DMS79 treated with DMSO at 0.1 percent for 48 hours (cell line): ENCODE measurements around the gene MAP2.

Experiments used
- DNase-seq: peaks from one replicate; lab custom pipeline; 2025; lab: John Stamatoyannopoulos, UW

MAP2 gene

DNA sequence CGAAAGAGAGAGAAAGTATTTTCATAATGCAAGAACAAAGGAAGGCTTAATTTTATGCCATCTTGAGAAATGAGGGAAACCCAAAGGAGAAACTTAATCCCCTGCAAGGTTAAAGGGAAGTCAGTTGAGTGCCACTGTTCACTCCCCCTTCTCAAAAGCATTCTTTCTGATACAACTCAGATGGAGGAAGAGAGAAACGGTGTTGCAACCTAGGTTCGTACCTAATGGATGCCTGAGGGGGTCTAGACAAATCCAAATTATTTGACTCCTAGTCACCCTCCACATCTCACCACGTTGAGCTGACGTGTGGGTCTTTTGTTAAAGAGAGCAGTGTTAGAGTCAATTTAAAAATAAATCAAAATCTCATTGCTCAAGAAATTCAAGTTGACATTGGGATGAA, 295.2 kb downstream of the MAP2 start:
- no peak for DNase-seq

DNA sequence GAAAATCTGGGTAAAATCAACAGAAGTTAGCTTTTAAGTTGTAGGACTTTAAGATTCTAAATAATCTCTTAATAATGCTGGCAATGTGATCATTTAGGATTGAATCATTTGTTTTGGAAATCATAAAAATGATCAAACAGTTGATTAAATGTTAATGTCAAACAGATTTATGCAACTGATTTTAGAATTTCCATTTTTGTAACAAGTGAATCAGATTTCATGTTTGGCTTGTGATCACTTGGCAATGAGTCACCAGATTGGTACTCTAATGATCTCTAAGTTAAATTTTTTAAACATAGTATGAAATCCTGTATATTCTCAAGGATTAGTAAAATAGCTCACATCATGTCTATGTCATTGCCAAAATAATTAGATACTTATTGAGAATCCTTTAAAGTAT, 297.6 kb downstream of the MAP2 start:
- DNase-seq, result no peak

DNA sequence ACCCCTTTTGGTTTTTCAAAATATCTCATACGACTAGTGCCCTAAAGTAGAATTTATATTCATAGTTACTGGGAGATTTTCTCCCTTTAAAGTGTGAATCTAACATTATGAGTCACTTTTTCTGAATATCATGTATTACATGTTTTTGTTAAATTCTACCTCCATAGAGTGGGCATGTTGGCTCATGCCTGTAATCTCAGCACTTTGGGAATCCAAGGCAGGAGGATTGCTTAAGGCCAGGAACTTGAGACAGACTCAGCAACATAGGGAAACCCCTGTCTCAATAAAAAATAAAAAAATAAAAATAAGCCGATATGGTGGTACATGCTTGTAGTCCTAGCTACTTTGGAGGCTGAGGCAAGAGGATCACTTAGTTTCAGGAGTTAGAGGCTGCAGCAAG, 302.5 kb downstream of the MAP2 start:
- DNase-seq, result no peak

DNA sequence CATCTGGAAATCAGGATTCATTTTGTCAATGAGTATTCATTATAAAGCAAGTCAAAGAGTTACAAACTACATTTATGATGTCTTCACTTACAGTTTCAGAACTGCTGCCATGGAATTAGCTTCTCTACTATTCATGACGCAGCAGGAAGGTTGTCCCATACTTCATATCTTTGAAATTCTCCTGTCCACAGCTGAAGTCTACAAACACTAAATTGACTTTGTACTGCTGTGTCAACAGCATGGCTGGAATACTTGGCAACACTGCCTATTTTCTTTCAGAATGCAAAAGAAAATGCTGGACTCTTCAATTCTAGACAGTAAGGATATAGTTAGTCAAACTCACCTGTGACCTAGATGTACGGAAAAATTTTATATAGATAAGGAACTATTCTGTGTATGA, 303.2 kb downstream of the MAP2 start:
- no peak for DNase-seq

DNA sequence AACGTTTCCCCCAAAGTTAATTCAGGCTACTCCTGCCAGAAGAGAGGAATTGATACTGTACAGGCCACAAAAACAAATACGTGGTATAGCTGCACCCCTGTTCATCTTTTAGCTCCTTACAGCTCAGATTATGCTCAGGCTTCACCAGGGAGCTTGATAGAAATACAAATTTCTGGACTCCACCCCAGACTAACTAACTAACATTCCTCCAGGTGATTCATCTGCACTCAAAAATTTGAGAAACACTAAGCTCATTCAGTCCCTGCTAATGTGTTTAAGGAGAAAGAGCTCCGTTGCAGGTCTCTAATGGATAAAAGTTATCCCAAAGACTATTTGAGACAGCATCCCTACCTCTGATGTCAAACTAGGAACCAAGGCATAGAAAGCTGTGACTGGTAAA, 311.0 kb downstream of the MAP2 start:
- no peak for DNase-seq

DNA sequence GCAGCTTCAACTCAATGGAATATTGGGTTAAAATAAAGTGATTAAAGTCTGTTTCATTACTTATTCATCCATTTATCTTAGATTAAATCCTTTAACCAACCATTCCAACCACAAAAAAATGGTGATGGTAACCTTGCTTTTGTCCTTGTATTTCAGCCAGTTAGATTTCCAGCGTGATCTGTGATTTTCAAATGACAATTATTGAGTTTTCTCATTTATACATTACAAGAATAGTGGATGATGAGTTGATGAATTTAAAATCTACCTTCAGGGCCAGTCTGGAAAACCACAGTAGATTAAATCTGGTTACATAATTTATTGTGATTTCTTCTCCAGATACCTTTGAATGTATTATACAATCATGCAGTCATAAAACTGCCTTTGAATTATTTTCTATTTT, 318.1 kb downstream of the MAP2 start:
- no peak for DNase-seq

DNA sequence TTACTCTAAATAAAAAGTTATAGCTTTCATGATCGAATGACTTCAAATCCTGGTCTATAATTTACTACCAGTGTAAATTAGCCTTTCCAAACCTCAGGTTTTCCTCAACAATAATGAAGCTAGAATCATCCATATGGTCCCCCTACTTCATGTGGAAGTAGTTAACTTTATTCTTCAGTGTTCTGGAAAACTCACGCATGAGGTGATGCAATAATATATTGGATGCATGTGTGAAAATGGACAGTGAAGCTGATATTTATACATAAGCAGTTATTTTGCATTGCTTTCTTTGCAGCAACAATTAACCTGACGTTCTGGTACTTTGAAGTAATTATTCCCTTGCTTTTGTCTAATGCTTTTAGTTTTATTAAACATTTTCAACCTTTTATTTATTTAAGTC, 329.2 kb downstream of the MAP2 start:
- DNase-seq, result no peak

DNA sequence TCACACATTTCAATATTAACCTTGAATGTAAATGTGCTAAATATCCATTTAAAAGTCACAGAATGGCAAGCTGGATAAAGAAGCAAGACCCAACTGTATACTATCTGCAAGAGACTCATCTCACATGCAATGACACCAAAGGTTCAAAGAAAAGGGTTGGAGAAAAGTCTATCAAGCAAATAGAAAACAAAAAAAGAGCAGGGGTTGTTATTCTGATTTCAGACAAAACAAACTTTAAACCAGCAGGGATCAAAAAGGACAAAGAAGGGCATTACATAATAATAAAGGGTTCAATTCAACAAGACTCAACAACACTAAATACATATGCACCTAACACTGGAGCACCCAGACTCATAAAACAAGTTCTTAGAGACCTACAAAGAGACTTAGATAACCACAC, 333.3 kb downstream of the MAP2 start:
- DNase-seq, result no peak

DNA sequence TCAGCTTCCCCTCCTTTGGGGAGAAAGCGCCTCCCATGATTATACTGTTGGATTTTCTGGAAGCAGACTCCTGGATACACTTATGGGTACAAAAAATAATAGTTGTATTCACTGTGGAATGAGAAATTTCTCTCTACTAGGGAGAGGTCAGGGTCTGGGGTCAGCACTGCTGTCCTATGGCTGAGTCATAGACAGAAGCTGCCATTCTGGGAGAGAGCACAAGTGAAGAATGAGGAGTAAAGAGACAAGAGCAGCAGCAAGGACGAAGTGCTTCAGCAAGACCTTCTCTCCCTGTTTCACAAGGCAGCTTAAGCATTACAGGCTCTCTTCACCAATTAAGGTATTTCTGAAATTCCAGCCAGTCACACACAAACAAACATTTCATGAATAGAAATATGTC, 337.7 kb downstream of the MAP2 start:
- no peak for DNase-seq

DNA sequence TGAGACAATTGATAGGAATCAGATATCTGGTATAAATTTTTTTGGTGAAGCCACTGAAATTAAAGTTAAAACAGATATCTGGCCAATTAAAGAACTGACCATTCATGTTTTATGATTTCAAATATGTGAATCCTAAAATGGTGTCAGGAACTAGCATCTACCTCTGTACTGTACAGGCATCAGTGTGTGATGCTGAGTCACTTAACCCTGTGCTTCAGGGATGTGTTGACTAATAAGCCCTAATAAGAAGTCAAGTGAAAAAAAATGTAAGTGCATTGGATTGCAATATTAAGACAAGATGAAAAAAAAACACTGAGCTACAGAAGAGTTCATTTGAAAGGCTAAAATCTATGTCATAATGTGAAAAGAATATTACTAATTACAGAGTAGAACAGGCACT, 338.7 kb downstream of the MAP2 start:
- no peak for DNase-seq

DNA sequence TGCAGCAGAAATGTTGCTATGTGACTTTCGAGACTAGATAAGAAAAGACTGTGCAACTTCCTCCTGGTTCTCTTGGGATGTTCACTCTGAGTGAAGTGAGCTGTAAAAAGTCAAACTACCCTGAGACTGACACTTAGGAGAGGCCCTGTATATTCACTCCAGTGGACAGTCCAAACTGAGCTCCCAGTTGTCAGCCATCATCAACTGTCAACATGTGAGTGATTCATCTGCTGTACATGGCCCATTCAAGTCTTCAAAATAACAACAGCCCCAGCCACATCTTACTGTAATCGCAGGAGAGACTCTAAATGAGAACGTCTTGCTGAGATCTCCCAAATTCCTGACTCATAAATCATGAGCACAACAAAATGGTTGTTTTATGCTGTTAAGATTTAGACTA, 339.3 kb downstream of the MAP2 start:
- DNase-seq, result no peak

DNA sequence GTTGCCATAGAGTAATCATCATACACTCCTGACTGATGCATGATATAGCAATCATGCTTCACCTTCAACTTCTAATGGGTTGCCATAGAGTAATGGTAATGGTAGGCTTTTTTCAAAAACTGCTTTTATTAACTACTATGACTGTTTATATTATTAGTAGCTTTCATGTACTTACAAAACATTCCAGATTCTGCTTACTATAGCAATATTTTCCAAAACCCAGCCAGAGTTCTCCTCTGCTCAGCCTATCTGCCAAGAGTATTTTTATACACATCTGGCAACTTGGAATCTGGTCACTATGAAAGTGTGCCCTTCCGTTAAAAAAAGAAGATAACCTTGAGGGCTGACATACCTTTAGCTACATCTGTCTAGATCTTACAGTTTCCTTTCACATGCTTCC, 342.8 kb downstream of the MAP2 start:
- no peak for DNase-seq

DNA sequence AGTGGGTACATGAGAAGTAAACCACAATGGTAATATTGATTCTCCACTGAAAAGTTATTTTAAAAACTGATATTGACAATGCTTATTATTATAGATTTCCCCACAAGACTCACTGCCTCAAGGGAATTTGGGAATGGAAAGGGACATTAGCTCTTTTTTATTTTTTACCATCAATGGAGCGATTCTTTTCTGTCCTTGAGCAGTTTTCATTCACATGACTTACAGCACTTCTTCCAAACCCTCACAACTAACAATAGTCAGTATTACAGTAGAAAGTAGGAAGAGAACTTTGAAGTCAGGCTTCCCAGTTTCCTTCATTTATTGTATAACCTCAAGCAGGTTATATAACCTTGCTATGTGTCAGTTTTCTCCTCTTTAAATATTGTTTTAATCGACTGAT, 343.5 kb downstream of the MAP2 start:
- DNase-seq, result no peak

DNA sequence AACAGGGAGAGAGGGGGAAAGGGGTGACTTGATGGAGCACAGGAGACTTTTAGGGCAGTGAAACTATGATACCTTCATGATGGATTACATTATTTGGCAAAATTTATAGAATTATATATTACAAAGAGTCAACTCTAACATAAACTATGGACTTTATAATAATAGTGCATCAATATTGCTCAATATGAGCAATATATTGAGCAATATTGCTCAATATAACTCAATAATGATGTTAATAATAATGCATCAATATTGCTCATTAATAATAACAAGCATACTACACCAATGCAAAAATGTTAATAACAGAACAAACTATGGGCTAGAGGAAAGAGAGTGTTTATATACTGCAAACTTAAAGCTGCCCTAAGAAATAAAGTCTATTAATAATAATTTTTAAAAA, 344.7 kb downstream of the MAP2 start:
- DNase-seq, result no peak

DNA sequence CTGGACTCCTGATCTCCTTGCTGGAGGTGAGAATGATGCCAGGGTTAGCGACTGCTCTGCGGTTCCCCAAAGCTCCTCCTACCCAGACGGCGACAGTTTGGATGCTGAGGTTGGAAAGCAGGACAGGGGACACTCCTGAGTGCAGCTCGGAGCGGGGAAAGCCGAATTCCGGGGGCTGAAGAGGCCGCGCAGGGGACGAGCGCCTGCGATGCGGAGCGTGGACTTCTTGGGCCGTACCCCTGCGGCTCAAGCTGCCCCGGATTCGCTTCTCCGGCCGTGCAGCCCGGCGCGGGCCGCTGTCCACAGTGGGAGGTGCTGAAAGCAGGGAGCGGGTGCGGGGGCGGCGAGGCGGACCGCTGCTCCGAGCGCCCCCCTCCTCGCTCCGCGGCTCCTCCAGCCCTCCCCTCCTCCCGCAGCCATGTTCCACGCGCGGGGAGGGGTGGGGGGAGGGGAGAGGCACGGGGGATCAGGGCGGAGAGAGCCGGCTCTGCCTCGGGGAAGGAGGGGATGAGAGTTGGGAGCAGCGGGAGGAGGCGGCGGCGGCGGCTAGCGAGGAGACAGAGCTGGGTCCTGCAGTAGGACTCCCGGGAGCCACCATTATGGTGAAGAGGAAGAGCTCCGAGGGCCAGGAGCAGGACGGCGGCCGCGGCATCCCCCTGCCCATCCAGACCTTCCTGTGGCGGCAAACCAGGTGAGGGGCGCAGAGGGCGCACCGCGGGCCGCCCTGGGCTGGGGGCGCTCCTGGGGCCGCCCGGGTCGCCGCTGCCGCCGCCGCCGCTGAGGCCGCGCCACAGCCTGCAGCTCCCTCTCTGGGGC, 347.8 kb downstream of the MAP2 start, which contains the start of gene UNC80:
Gene UNC80 (plus strand): TSS at position 359 of the 816 bp plus-strand sequence. CDS start 241 bp downstream, at position 600.
- DNase-seq, result peak; percentile 62

DNA sequence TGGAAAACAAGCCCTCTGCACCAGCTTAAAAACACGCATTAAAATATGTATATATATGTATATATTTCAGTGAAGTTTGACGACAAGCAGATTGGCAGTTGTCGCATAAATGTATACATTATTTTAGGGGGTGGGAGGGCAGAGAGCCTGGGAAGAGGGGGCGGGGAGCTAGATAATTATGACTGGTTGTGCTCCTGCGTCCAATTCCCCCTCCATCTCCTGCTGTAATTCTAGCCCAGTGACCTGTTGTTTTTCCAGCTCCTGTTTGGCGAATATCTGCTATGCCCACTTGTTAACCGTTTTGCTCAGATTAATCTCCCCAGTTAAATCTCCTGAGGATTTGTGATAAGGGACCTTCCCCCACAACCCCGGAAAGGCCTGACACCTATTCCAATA, 348.4 kb downstream of the MAP2 start:
- DNase-seq, result peak; percentile 75

DNA sequence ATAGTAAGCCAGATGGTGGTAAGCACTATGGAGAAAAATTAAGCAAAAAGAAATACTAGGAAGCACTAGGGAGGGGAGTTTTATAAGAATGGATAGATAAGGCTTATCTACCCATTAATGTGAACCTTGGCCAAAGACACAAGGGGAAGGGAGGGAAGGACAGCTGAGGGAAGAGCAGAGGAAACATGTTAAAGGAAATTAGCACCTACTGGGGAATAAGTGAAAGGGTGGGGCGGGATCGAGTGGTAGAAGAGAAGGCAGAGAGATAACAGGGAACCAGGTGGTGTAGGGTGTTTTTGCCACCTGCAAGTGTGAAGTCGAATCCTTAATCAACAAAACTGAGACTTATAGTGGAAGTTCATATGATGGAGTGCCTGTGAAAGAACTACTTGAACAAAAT, 349.5 kb downstream of the MAP2 start:
- no peak for DNase-seq
